ENCODE data around the gene CCDC170. TPM values are rescaled to one million over a fixed set of nuclear protein-coding genes. Genes with fewer than 3 reads are reported as not detected.
A peak's percentile ranks its signal among the peaks of the same experiment; 100 is the strongest.
"Not testable (repeated sequence)": the region's sequence is repeated elsewhere in the genome, so short reads cannot be mapped to it uniquely, and the experiment has no call there.

Gene CCDC170
- 1.8 TPM for polyA plus RNA-seq (ENCODE audit: insufficient read length)

GRCh38 chr6:151493804-151494234 is at the start of gene CCDC170:
TSS of gene CCDC170 (plus strand) at chr6:151494017. CDS start at chr6:151494129, 112 bp downstream.
- DNase-seq: peak; percentile 51

GRCh38 chr6:151445482-151445881 is 48.3 kb upstream of the CCDC170 start:
- DNase-seq: no peak

- no peak for DNase-seq
These were observed 46.6 kb upstream of the CCDC170 start for GRCh38 chr6:151447237-151447636.

- no peak for DNase-seq
These were observed 45.2 kb upstream of the CCDC170 start for GRCh38 chr6:151448623-151449022.

- DNase-seq: not testable (repeated sequence)
These were observed 42.9 kb upstream of the CCDC170 start for GRCh38 chr6:151450928-151451327.

- DNase-seq: no peak
These were observed 42.3 kb upstream of the CCDC170 start for GRCh38 chr6:151451417-151451949.

GRCh38 chr6:151451950-151452749 is 41.7 kb upstream of the CCDC170 start, which contains the start of gene RMND1:
TSS of gene RMND1 (minus strand) at chr6:151452126. CDS start at chr6:151445811, 6,315 bp downstream.
- peak; percentile 100 for DNase-seq

GRCh38 chr6:151452750-151453427 is 40.9 kb upstream of the CCDC170 start:
- peak; percentile 30 for DNase-seq

- not testable (repeated sequence) for DNase-seq
These were observed 37.9 kb upstream of the CCDC170 start for GRCh38 chr6:151455751-151456398.

- no peak for DNase-seq
These were observed 32.1 kb upstream of the CCDC170 start for GRCh38 chr6:151461673-151462072.

GRCh38 chr6:151464702-151465101 is 29.1 kb upstream of the CCDC170 start:
- no peak for DNase-seq

GRCh38 chr6:151475653-151476523 is 17.9 kb upstream of the CCDC170 start:
- peak; percentile 40 for DNase-seq

GRCh38 chr6:151477726-151478125 is 16.1 kb upstream of the CCDC170 start:
- no peak for DNase-seq

- no peak for DNase-seq
These were observed 15.1 kb upstream of the CCDC170 start for GRCh38 chr6:151478670-151479069.

GRCh38 chr6:151481786-151482185 is 12.0 kb upstream of the CCDC170 start:
- DNase-seq: no peak

GRCh38 chr6:151482290-151482689 is 11.5 kb upstream of the CCDC170 start:
- DNase-seq: peak; percentile 33

- DNase-seq: no peak
These were observed 9.8 kb upstream of the CCDC170 start for GRCh38 chr6:151483994-151484393.

- no peak for DNase-seq
These were observed 5.6 kb upstream of the CCDC170 start for GRCh38 chr6:151488226-151488625.

GRCh38 chr6:151490996-151491395 is 2.8 kb upstream of the CCDC170 start:
- no peak for DNase-seq

- DNase-seq: no peak
These were observed 535 bp upstream of the CCDC170 start for GRCh38 chr6:151493161-151493803.

- peak; percentile 54 for DNase-seq
These were observed 568 bp downstream of the CCDC170 start for GRCh38 chr6:151494235-151494935.

All from hindlimb muscle (tissue), 1 donor.